CD14-positive monocyte (primary cell): ENCODE results near the gene FGGY. TPM values are rescaled to one million over a fixed set of nuclear protein-coding genes. Genes with fewer than 3 reads are reported as not detected.

Experiments used
- DNase-seq, 3 donors: peaks; one replicate each; pipeline ENCODE4 v3.0.0-alpha.2; 2011 to 2022
- H2AFZ ChIP-seq: 2 replicates; pipeline ENCODE4 v1.6.0; 2012; ENCODE audit warnings: mild to moderate bottlenecking, low read depth, low read length, inconsistent platforms; ENCODE audit not compliant: insufficient read depth, poor library complexity, severe bottlenecking
- H3K27ac ChIP-seq, 2 donors: 1 replicate in 1 of 2; 2 replicates in 1 of 2; pipeline ENCODE4 v1.5.1; 2012 to 2013; ENCODE audit warnings: low read length in 2 of 2, control low read depth in 1 of 2, inconsistent platforms in 1 of 2, low read depth in 1 of 2, mild to moderate bottlenecking in 1 of 2
- H3K27me3 ChIP-seq, 2 donors: one replicate each; pipeline versions ENCODE4 v1.6.0 to v1.6.1; 2011 to 2013; ENCODE audit warnings: low read length in 2 of 2; ENCODE audit not compliant: control insufficient read depth in 2 of 2, insufficient read depth in 2 of 2
- H3K36me3 ChIP-seq, 2 donors: replicated peaks in 1 of 2; 1 replicate in 1 of 2; 2 replicates in 1 of 2; pipeline versions ENCODE4 v1.5.1 to v1.6.1; 2012 to 2013; ENCODE audit warnings: low read length in 2 of 2, control low read depth in 1 of 2, inconsistent platforms in 1 of 2, mild to moderate bottlenecking in 1 of 2; ENCODE audit not compliant: insufficient read depth in 2 of 2, control insufficient read depth in 1 of 2
- H3K4me1 ChIP-seq, 2 donors: 1 replicate in 1 of 2; 2 replicates in 1 of 2; pipeline versions ENCODE4 v1.5.1 to v1.6.1; 2012 to 2013; ENCODE audit warnings: low read length in 2 of 2, control low read depth in 1 of 2, inconsistent platforms in 1 of 2, mild to moderate bottlenecking in 1 of 2, moderate library complexity in 1 of 2; ENCODE audit not compliant: insufficient read depth in 2 of 2, control insufficient read depth in 1 of 2
- H3K4me2 ChIP-seq: replicated peaks from 2 replicates; pipeline ENCODE3; 2012; ENCODE audit warnings: low read length, moderate library complexity, mild to moderate bottlenecking; ENCODE audit not compliant: poor library complexity, severe bottlenecking; ENCODE audit errors: extremely low read depth
- H3K4me3 ChIP-seq, 3 experiments: fragments of 200-600 bp in 1 of 3; sonication (generic) in 1 of 3; replicated peaks in 1 of 3; 1 replicate in 2 of 3; 2 replicates in 1 of 3; pipeline ENCODE4 v1.5.1; 2011 to 2013; ENCODE audit warnings: low read length in 3 of 3, mild to moderate bottlenecking in 3 of 3, control low read depth in 2 of 3, low read depth in 2 of 3, inconsistent platforms in 1 of 3, moderate library complexity in 1 of 3
- H3K79me2 ChIP-seq: 2 replicates; pipeline ENCODE4 v1.6.0; 2012; ENCODE audit warnings: mild to moderate bottlenecking, control low read depth, inconsistent platforms, low read length, moderate library complexity; ENCODE audit not compliant: insufficient read depth
- H3K9ac ChIP-seq: 2 replicates; pipeline ENCODE4 v1.6.0; 2017; ENCODE audit warnings: low read length, mild to moderate bottlenecking; ENCODE audit not compliant: insufficient read depth, poor library complexity, severe bottlenecking
- H3K9me3 ChIP-seq, 2 donors: replicated peaks in 1 of 2; 1 replicate in 1 of 2; 2 replicates in 1 of 2; pipeline versions ENCODE4 v1.5.1 to v1.6.1; 2012 to 2013; ENCODE audit warnings: low read length in 2 of 2, control low read depth in 1 of 2; ENCODE audit not compliant: control insufficient read depth in 1 of 2, insufficient read depth in 1 of 2
- H4K20me1 ChIP-seq: 2 replicates; pipeline ENCODE4 v1.6.0; 2012; ENCODE audit warnings: mild to moderate bottlenecking, low read length, control low read depth, moderate library complexity; ENCODE audit not compliant: insufficient read depth
- H3K27ac Mint-ChIP-seq, 7 donors: one replicate each; pipeline ENCODE4 v1.8.0; 2020; ENCODE audit warnings: mild to moderate bottlenecking in 7 of 7, mixed read lengths in 7 of 7, moderate library complexity in 6 of 7, inconsistent platforms in 2 of 7
- H3K27me3 Mint-ChIP-seq, 3 donors: one replicate each; pipeline ENCODE4 v1.8.0; 2021 to 2022; ENCODE audit warnings: low read depth in 3 of 3, mild to moderate bottlenecking in 3 of 3, mixed read lengths in 3 of 3, moderate library complexity in 3 of 3, inconsistent platforms in 1 of 3
- H3K36me3 Mint-ChIP-seq, 2 donors: one replicate each; pipeline ENCODE4 v1.8.0; 2020; ENCODE audit warnings: mixed read lengths in 2 of 2, inconsistent platforms in 1 of 2, mild to moderate bottlenecking in 1 of 2
- H3K4me1 Mint-ChIP-seq: one replicate; pipeline ENCODE4 v1.8.0; 2020; ENCODE audit warnings: mild to moderate bottlenecking, mixed read lengths
- H3K4me3 Mint-ChIP-seq, 2 donors: one replicate each; pipeline ENCODE4 v1.8.0; 2020; ENCODE audit warnings: mild to moderate bottlenecking in 2 of 2, mixed read lengths in 2 of 2, moderate library complexity in 1 of 2
- H3K9me3 Mint-ChIP-seq, 7 donors: one replicate each; pipeline ENCODE4 v1.8.0; 2020 to 2022; ENCODE audit warnings: mixed read lengths in 7 of 7, mild to moderate bottlenecking in 6 of 7, moderate library complexity in 6 of 7, inconsistent platforms in 2 of 7
- CTCF ChIP-seq: fragments of 200-600 bp; IDR thresholded peaks from one replicate; pipeline ENCODE4 v1.8.0; 2022; ENCODE audit warnings: antibody characterized with exemption, mild to moderate bottlenecking
- WGBS: methylation state at CpG from one replicate; pipeline ENCODE4 v1.1.5; 2013; ENCODE audit warnings: missing lambda C conversion rate; ENCODE audit not compliant: insufficient coverage; 5-methylcytosine and 5-hydroxymethylcytosine counted together
- intact Hi-C, 2 donors: fragments of 100-400 bp; cut with micrococcal nuclease; formaldehyde crosslinking; loops; one replicate each; pipeline versions ENCODE4 v1.15.0 to v1.15.1; 2023
- polyA plus RNA-seq, 3 donors: library from polyadenylated mRNA; depleted of rRNA in 1 of 3; unstranded in 2 of 3; stranded (reverse) in 1 of 3; fragments of 300-500 nt in 2 of 3; fragments of >200 nt in 1 of 3; fragmentation: Illumina TruSeq in 2 of 3; gene quantifications; 1 replicate in 2 of 3; 2 replicates in 1 of 3; pipeline ENCODE4 v1.2.3, GENCODE V29; 2012 to 2021

FGGY gene
- polyA plus RNA-seq, 3 donors = 2.3 to 4.3 (median 2.9) TPM

GRCh38 chr1:59664166-59664565, 367.3 kb downstream of the FGGY start:
- 100% methylated on average over 4 of the region's 6 CpGs for WGBS
- Mint-ChIP-seq H3K4me3 (no peak overlapping the region), H3K4me1 (peaks cover 17% of the 10 kb centered on the region), H3K36me3 (no peaks in the 10 kb centered on the region), H3K9me3 (peaks cover 0 to 3% (median 0%) of the 10 kb centered on the region in 7 donors), H3K27ac (no peak overlapping the region), H3K27me3 (peaks cover 0 to 6% (median 0%) of the 10 kb centered on the region in 3 donors)
- no peak overlapping the region for H2AFZ ChIP-seq
- DNase-seq = no peak
- no peaks in the 10 kb centered on the region for H3K36me3 ChIP-seq
- H3K4me2 ChIP-seq = no peak overlapping the region
- no peak overlapping the region for H3K9ac ChIP-seq
- H3K9me3 ChIP-seq = no peaks in the 10 kb centered on the region
- H4K20me1 ChIP-seq = no peaks in the 10 kb centered on the region
- no peak overlapping the region for H3K27ac ChIP-seq
- TF ChIP-seq CTCF = no peak
- intact Hi-C loops = no loop called here
- H3K4me3 ChIP-seq = no peak overlapping the region
- H3K79me2 ChIP-seq = no peaks in the 10 kb centered on the region
- H3K4me1 ChIP-seq = peaks cover 13 to 16% of the 10 kb centered on the region in 2 donors
- no peaks in the 10 kb centered on the region for H3K27me3 ChIP-seq

- Histone ChIP-seq H3K9ac (no peak overlapping the region), H3K4me3 (no peak overlapping the region), H3K4me2 (no peak overlapping the region), H3K4me1 (peaks cover 21 to 25% of the 10 kb centered on the region in 2 donors), H3K9me3 (no peaks in the 10 kb centered on the region), H2AFZ (no peak overlapping the region), H4K20me1 (no peaks in the 10 kb centered on the region), H3K79me2 (no peaks in the 10 kb centered on the region), H3K27ac (no peak overlapping the region), H3K27me3 (no peaks in the 10 kb centered on the region), H3K36me3 (no peaks in the 10 kb centered on the region)
- Mint-ChIP-seq H3K4me1 (peaks cover 28% of the 10 kb centered on the region), H3K9me3 (peaks cover 0 to 3% (median 0%) of the 10 kb centered on the region in 7 donors), H3K36me3 (peaks cover 0 to 6% of the 10 kb centered on the region in 2 donors), H3K27ac (peak overlapping the region in 1 of 7 donors; percentile 77), H3K4me3 (no peak overlapping the region), H3K27me3 (peaks cover 0 to 6% (median under 1%) of the 10 kb centered on the region in 3 donors)
- TF ChIP-seq CTCF = no peak
- WGBS = no CpG with 5 or more reads among the region's 1 CpG
- intact Hi-C loops = no loop called here
- DNase-seq = peak in 1 of 3 donors; percentile 18
Measured at GRCh38 chr1:59666106-59666505, 369.2 kb downstream of the FGGY start.
